GM12801 (cell line): ENCODE data around the gene SLMAP.

Experiments
- TF ChIP-seq, protein P1 (sequence below): IDR thresholded peaks from one replicate; pipeline ENCODE4 v1.5.1; 2011; ENCODE audit warnings: control low read depth; ENCODE audit not compliant: insufficient read length; ENCODE audit errors: extremely low read depth

Gene SLMAP

DNA sequence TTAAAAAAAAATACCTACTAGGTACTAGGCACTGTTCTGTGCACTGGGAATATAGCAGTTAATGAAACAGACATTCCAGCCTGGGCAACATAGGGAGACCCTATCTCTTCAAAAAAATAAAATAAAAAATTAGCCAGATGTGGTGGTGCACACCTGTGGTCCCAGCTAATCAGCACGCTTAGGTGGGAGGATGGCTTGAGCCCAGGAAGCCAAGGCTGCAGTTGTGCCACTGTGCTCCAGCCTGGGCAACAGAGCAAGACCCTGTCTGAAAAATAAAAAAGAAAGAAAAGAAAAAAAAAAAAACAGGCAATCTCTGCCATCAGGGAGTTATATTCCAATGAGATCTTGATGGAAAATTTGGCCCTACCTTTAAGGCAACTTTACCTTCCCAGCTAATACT lies 137.0 kb downstream of the SLMAP start:
- TF ChIP-seq, protein P1, sequence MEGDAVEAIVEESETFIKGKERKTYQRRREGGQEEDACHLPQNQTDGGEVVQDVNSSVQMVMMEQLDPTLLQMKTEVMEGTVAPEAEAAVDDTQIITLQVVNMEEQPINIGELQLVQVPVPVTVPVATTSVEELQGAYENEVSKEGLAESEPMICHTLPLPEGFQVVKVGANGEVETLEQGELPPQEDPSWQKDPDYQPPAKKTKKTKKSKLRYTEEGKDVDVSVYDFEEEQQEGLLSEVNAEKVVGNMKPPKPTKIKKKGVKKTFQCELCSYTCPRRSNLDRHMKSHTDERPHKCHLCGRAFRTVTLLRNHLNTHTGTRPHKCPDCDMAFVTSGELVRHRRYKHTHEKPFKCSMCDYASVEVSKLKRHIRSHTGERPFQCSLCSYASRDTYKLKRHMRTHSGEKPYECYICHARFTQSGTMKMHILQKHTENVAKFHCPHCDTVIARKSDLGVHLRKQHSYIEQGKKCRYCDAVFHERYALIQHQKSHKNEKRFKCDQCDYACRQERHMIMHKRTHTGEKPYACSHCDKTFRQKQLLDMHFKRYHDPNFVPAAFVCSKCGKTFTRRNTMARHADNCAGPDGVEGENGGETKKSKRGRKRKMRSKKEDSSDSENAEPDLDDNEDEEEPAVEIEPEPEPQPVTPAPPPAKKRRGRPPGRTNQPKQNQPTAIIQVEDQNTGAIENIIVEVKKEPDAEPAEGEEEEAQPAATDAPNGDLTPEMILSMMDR, result no peak

DNA sequence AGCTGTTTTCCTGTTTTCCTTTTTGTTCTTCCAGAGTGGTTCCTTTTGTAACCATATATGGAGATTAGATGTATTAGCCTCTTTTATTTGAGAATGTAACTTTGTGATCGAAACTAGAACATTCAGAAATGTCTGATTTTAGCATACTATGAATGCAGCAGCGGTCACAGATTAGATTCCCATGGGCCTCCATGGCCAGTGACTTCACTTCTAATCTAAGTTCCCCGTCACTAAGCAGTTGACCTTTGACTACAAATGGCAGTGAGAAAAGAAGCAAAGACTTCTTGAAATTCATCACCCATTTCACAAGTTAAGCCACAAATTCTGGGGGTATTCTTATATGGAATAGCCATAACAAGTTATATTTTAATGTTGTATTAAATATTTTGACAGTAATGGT lies 137.6 kb downstream of the SLMAP start:
- TF ChIP-seq, protein P1, result no peak

DNA sequence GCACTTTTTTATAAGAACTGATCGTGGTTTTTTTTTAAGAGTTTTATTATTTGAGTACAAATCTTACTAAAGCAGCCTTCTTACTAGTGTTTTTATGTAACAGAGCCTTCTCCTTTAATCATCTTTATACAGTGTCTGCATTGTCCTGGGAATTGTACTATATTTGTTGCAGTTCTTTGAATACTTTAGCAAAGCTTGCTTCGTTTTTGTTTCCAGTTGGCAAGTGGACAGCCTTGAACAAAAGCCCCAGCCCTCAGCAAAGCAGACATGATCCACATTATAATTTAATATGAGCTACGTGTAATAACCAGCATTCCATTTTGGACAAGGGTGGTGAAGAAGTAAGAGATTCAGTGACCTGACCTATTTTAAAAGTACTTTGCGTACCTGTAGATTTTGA lies 139.9 kb downstream of the SLMAP start:
- TF ChIP-seq, protein P1, result no peak

DNA sequence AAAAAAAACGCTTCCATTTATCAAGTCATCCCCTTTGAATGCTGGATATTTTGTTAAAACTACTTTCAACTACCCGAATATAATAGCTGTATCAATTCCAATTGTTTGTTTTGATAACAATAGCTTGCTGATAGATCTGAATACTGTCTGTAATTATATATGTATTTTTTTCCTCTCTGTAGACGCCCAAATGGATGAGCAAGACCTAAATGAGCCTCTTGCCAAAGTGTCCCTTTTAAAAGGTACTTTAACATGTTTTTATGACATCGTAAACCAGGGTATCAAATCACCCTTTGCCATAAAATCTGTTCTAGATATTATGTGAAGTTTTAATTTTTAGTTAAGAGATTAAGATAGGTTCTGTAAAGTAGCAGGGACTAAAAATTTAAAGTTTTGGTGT lies 140.6 kb downstream of the SLMAP start:
- TF ChIP-seq, protein P1, result no peak

DNA sequence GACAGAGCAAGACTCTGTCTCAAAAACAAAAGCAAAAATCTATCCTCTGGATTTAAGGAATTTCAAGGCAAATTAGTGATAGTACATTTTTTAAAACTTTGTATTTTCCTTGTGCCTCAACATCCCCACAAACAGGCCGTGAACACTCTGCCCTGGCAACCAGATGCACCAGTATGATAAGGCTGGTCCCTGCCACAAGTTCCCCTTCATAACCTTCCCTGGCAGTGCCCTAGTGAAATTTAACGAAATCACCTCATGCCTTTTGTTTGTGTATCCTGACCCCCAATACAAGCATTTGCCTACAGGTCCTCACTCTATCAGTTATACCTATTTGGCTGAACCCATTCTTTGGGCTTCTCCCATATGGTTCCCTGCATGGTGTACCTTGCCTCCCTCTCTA lies 144.7 kb downstream of the SLMAP start:
- TF ChIP-seq, protein P1, result no peak

DNA sequence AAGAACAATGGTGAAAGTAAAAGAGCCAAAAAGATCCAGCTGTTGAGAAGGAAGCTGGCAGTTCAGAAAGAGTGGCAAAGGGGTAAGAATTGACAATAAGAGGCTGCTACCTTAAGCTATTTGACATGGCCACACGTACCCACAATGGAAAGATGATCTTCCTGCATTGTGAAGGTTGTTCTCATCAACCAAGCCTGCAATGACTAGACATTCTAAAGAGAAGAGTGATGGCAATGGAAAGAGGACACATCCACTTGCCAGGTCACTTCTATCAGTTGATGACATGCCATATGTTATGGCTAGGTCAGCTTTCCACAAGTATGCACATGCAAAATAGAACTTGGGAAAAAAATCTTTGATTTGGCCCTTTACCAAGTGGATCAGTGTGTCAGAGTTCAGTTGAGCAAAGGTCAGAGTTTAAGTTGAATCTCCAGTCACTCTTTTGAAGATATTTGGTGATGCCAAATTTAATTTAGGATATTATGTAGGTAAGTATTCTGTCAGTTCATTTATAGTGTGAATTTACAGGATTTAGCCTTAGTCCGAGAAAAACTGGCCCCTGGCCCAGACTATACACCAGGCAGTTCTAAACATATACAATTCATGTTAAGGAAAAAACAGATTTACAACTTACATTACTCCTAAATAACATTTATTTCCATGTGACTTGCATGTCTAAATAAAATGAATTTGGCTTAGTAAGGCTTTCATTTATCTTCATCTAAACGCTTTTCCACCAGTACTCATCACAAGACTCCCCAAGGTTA lies 147.2 kb downstream of the SLMAP start:
- TF ChIP-seq, protein P1, result no peak

DNA sequence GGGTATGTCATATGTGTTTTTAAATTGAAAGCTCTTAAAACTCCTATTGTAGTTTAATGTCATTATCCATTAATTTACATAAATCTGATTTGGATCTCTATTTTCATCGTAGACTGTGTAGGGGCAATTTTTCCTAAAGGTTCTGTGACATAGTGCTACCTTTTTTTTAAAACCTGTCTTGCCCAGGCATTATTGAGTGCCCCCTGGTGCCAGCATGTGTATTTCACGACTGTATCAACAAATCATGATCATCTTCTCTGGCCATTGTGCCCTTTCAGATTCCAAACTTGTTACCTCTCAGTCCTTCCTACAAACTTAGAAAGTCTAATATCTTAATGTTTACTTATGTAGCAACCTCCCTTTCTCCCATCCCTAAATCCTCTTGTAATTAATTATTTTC lies 154.9 kb downstream of the SLMAP start:
- TF ChIP-seq, protein P1, result no peak
